Fibroblast of skin of abdomen (primary cell): Measurements from ENCODE around the gene BIRC2.
A peak's percentile ranks its signal among the peaks of the same experiment; 100 is the strongest.

Experiments used
- DNase-seq: peaks from one replicate; pipeline ENCODE4 v3.0.0-alpha.2; 2013

BIRC2 gene

DNA sequence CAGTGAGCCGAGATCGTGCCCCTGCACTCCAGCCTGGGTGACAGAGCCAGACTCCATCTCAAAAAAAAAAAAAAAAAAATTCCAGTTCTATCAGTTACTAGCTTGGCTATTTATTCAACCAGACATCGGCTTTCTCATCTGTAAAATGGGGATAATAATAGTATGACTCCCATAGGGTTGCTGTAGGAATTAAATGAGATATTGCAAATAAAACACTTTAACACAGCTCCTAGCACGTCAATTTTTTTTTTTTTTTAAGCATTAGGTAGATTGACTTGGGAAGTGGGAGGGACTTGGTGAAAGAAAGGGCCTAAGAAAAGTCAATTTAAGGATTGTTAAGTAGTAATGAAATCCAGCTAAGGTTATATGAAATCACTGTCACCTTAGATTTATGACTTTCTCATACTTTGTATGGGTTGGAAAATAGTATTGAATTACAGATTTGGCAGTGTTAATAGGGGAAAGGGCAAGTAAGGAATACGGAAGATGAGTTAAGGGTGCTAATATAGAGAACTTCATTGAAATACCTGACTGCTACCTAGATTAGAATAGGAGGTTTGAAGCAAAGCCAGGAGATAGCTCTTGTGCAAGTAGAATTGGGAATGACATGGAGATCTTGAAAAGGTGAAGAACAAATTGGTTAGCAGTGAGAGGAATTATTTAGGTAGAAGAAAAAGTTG, 28.8 kb downstream of the BIRC2 start:
- DNase-seq = no peak

DNA sequence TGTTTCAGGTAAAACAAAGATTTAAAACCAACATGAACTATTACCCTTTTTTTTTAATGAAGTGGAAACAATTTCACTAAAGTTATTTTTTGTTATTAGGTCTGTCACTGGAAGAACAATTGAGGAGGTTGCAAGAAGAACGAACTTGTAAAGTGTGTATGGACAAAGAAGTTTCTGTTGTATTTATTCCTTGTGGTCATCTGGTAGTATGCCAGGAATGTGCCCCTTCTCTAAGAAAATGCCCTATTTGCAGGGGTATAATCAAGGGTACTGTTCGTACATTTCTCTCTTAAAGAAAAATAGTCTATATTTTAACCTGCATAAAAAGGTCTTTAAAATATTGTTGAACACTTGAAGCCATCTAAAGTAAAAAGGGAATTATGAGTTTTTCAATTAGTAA, 30.9 kb downstream of the BIRC2 start:
- no peak for DNase-seq

- DNase-seq = no peak
Measured at GRCh38 chr11:102378818-102379217, 31.8 kb downstream of the BIRC2 start.

DNA sequence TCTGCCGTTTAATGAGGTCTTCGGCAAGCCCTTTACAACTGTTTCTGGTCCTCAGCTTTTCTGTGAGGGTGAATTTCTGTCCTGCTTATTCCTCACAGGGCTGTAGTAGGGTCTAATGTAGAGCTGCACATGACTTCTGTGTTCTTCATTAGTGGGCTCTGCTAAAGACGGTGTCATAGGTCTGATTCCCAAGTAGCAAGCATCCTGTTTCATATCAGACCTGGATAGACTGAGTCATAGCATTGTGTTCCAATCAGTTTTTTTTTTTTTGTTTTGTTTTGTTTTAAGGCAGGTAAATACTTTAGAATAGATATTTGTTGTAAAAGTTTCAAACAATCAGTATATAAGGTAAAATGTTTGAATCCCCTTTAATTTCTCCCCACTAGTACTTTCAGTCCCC, 35.4 kb downstream of the BIRC2 start:
- DNase-seq = no peak

DNA sequence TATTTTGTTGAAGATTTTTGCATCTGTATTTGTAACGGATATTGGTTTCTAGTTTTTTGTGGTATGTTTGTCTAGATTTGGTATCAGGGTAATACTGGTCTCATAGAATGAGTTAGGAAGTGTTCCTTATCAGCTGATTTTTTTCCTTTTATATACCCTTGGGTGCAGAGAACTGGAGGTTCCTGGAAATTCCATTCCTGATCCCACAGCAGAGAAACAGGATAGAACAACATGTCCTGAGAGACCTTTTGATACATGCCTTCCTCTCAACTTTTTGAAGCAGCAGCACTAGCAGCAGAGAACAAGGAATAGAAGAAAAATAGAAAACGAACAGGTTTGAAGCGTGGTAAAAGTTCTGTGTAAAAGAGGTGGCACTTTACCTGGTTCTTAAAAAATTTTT, 36.8 kb downstream of the BIRC2 start:
- DNase-seq = no peak

DNA sequence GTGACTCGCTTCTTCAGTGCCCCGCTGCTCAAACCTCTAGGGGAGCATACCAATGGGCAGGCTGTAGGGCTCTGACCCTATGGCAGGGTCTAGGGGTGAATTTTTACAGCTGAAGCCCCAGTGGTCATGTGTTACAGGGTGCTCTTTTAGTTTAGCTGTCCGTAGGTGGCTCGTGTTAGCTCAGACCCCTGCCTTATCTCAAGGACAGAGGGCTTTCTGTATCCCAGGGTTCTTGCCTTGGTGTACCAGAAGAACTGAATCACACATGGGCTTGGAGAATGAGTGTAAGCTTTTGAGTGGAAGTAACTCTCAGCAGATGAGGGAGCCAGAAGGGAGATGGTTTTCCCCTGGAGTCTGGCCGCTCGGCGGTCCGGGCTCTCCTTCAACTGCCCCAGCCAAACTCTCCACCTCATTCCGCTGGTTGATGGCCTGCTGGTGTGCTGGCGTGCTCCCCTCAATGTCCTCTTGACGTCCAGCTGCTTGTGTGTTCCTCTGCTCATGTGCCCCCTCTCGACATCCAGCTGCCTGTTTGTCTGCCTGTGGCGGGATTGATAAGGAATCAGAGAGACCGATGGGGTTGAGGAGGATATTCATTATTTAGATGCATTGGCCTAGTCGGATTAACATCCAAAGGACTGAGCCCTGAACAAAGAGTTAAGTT, 37.5 kb downstream of the BIRC2 start:
- DNase-seq = no peak

- no peak for DNase-seq
Measured at GRCh38 chr11:102385085-102386007, 38.3 kb downstream of the BIRC2 start.

- DNase-seq = no peak
Measured at GRCh38 chr11:102386136-102386734, 39.2 kb downstream of the BIRC2 start.

DNA sequence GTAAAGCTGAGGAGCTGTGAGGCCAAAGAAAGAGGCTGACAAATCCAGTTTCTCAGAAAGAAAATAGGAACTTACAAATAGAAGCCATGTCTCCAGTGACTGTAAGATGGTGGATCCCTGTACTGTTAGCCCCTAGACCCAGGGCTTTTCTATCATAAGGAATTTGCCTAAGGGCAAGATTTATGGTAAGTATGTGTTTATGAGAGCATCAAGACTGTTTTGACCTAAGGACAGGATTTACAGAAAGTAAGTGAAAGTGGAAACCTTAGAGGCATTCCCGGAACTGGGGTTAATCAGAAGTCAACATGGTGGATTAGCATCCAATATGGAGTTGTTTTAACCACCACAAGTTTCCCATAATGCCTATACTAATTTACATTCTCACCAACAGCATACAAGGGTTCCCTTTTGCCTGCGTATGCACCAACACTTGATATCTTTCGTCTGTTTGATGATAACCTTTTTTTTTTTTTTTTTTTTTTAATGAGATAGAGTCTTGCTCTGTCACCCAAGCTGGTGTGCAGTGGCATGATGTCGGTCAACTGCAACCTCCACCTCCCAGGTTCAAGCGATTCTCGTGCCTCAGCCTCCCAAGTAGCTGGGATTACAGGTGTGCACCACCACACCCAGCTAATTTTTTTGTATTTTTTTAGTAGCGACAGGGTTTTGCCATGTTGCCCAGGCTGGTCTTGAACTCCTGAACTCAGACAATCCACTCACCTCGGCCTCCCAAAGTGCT, 40.2 kb downstream of the BIRC2 start:
- no peak for DNase-seq

DNA sequence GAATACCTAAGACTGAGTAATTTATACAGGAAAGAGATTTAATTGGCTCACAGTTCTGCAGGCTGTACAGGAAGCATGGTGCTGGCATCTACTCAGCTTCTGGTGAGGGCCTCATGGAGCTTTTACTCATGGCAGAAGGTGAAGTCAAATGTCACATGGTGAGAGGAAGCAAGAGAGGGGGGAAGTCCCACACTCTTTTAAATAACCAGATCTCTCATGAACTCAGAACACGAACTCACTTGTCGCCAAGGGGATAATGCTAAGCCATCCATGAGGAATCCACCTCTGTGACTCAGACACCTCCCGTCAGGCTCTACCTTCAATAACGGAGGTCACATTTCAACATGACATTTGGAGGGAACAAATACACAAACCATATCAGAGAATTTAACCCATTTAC, 42.2 kb downstream of the BIRC2 start:
- no peak for DNase-seq

- peak; percentile 52 for DNase-seq
Measured at GRCh38 chr11:102390667-102391465, 43.9 kb downstream of the BIRC2 start.

GRCh38 chr11:102391549-102392237, 44.7 kb downstream of the BIRC2 start:
- DNase-seq = no peak

DNA sequence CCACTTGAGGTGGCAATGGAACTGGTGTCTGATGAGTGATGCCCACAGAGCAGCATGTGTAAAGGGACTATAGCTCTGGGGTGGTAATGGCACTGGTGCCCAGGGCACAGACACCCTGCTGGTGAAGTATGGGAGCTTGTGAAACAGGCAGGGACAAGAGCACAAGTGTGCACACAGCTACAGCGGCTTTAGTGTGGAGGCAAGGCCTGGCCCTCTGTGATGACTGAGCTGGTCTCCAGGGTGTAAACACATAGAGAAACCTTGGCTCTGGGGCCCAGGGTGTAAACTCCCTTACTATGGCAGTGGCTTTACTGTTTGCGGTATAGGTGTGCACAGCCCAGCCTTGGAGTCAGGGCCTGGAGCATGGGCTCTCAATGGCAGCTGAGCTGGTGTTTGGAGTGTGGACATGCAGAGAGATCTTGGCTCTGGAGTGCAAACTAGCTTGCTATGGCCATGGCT, 46.3 kb downstream of the BIRC2 start:
- no peak for DNase-seq

DNA sequence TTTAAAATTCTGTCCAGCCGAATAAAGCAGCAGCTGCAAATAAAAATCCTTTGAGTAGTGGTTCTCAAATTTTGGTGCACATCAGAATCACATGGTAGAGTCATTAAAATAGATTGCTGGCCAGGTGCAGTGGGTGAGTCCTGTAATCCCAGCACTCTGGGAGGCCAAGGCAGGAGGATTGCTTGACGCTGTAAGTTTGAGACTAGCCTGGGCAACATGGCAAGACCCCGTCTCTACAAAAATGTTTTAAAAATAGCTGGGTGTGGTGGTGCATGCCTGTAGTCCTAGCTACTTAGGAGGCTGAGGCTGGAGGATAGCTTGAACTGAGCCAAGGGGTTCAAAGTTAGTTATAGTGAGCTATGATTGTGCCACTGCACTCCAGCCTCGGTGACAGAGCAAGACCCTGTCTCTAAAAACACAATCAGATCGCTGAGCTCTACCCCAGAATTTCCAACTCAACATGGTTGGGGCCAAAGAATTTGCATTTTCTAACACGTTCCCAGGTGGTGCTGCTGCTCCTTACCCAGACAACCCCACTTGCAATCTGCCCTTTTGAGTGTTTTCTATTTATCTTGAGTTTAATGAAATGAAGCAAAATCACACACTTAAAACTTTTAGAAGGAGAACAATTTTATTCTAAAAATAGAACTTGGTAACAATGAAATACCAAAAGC, 48.8 kb downstream of the BIRC2 start:
- no peak for DNase-seq

DNA sequence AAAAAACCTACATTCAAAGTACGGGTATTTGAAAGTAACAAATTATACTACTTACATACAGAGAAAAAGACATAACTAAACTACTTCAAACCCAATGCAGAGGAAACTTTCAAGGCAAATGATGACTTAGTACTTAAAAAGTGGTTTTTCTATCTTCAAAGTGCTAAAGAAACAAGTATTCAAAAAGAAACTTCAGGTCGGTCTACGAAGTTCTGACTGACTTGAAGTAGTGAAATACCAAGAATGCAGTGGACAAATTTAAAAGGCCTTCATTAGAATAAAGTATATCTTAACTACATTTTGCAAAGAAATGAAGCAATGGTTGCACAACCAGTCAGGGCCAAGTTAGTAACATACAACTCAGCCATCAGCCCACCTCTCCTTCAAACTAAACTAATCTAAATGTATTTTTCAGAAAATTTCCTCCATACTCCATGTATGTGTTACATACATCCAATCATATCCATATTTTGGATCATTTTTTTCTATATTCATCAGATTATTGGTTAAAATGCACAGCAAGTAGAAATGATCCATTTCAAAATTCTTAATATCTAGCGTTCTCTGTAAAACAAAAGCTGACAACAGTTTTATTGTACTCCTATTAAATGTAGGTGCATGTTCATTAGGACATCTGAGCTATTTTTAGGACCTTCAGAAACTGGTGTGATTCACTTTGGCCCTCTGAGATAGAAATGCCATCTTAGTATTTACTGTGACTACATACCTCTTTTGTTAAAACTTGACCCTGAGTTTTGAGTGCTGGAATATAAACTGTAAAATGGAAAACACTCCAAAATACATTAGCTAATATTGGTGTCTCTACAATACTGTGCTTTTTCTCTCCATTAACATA, 49.9 kb downstream of the BIRC2 start:
- DNase-seq = no peak

DNA sequence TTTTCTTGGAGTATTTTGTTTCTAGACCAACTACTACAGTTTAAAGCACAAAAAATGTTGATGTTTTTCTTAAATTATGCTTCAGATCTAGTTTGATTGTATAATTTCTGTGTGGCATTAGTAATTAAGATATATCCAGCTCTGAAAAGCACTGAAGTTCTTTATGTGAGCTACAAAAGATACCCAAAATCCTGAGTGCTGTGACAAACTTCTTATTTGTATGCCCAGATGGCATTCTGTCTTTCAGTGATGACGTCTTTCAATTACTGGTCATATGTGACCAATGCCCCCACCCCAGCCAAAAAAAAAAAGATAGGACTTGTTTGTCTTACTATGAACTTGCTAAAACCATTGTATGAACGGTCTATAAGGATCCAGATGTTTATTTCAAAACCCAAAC, 51.3 kb downstream of the BIRC2 start:
- DNase-seq = no peak

DNA sequence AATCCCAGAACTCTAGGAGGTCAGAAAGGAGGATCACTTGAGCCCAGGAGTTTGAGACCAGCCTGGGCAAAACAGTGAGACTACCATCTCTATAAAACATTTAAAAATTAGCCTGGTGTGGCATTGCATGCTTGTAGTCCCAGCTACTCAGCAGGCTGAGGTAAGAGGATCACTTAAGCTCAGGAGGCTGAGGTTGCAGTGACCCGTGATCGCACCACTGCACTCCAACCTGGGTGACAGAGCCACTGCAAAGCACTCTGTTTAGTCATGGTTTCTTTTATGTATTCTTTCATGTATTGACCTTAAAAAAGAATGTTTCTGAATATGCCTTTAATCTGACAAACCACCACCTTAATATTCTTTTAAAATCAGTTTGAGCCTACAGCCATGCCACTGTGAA, 52.2 kb downstream of the BIRC2 start:
- DNase-seq = no peak

DNA sequence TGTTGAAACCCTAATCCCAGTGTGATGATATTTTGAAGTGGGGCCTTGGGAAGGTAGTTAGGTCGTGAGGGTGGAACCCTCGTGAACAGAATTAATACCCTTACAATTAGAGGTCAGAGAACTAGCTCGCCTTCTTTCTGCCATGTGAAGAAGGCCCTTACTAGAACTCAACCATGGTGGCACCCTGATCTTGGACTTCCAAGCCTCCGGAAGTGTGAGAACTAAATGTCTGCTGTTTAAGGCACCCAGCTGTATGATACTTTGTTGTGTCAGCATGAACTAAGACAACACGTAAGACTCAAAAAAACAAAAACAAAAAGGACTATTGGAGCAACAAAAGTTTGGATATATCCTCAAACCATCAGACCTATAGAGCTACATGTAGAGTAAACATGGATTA, 53.6 kb downstream of the BIRC2 start:
- DNase-seq = no peak

DNA sequence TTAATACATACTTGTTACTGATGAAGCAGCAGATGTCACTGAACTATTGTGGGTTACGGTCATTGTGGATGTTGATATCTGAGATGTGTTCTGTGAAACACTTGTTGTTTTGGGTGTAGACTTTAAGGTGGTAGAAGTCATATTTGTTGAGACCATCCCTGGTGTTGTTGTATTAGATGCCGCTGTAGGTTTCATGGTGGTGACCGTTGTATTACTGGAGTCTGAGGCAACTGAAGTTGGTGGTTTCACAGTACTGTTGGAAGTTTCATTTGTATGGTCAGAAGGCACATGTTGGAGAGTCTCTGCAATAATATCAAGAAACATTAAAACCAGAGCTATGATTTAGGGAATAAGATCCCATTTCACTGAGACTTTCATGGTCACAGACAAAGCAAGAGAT, 54.9 kb downstream of the BIRC2 start:
- DNase-seq = no peak
